MM.1S (cell line): ENCODE measurements around the gene PSMC3IP.

Experiments
- CTCF ChIP-seq: fragments of 300-600 bp; sonication (generic); IDR thresholded peaks from 2 replicates; pipeline ENCODE4 v1.5.1; 2016; ENCODE audit warnings: antibody characterized with exemption, low read length, mixed read lengths
- EZH2 ChIP-seq: fragments of 300-600 bp; sonication (generic); optimal IDR thresholded peaks from 2 replicates; pipeline ENCODE3; 2017; ENCODE audit warnings: low read depth, mild to moderate bottlenecking, antibody characterized with exemption, low read length, mixed read lengths

- TF ChIP-seq CTCF: no peak
- TF ChIP-seq EZH2: no peak
Observed at GRCh38 chr17:42598905-42599304, 21.4 kb upstream of the PSMC3IP start.
